HG03280 (cell line): ENCODE measurements around the gene PTPN2.

ENCODE experiments used
- ATAC-seq: cut with Tn5 transposase; IDR thresholded peaks from one replicate; pipeline ENCODE4 v1.9.1; 2021; ENCODE audit warnings: mild to moderate bottlenecking, moderate library complexity; ENCODE audit not compliant: unreplicated experiment

The PTPN2 gene

DNA sequence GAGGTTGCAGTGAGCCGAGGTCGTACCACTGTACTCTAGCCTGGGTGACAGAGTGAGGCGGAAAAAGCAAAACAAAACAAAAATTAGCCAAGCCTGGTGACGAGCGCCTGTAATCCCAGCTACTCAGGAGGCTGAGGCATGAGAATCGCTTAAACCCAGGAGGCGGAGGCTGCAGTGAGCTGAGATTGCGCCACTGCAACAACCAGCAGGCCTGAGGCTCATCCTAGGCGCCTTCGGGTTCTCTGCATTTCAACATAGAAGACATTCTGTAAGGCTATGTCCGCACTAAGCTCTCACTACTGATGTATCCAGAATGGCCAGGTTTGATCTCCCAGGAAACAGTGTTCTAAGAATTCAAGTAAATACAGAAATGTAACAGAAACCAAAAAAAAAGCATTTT lies 23.5 kb downstream of the PTPN2 start:
- no peak for ATAC-seq

DNA sequence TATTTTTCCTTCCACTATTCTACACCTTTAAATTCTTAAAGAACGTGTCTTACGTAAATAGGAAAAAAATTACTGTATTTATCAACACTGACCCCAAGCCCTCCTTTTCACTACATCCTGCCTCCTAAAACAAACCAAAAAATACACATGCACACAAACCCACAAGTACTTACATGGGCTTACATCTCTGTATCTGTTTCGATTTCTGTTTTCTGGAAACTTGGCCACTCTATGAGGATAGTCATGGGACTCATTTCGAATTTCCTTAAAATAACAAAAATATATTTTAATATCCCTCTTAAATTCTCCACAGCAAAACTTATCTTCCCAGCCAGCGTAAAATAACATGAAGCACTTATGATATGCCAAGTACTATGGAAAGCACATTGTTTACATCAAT lies 25.0 kb downstream of the PTPN2 start:
- ATAC-seq: no peak

DNA sequence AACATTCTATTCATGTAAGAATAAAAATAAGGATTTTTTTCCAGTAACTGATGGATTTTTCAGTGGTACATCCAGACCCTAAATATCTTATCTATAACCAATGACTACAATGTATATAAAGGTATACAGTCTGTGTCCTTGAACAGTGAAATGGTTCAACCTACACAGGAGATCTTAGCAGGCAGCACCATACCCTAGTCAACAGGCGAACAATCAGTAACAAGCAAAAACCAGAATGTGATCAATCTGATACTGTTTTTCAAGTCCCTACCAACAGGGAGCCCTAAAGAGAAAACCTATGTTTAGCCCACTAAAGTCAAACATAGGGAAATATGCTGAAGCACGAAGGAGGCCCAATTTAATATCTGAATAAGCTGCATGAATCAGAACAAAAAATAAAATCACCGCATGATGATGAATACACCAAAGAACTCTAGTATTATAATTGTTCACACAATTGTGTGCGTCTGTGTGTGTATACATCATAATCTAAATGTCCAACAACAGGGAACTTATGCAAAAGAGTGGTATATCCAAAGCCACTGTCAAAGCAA lies 26.0 kb downstream of the PTPN2 start:
- no peak for ATAC-seq

DNA sequence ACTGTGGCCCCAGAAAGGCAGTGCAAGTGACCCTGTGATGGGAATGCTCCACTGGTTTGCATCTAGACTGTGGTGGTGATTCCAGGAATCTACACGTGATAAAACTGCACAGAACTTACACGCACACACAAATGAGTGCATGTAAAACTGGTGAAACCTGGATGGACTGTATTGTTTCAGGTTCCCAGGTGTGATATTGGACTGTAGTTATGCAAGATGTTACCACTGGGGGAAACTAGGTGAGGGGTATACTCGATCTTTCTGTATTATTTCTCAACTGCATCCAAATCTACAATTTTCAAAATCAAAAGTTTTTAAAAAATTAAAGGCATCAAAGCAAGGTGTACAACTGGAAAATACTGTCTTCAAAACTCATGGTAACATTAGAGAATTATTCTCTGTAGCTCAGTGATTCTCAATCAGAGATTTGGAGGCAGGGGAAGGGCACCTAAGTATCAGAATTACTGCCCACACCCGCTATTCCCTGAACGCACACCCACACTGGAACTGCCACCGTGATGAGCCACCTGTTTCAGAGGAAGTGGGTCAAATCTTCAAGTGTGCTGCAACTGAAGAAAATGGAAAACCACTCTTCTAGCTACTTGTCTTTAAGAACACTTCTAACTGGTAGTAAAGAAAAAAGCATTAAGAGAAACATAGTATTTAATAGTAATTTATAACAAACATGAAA lies 26.7 kb downstream of the PTPN2 start:
- no peak for ATAC-seq

DNA sequence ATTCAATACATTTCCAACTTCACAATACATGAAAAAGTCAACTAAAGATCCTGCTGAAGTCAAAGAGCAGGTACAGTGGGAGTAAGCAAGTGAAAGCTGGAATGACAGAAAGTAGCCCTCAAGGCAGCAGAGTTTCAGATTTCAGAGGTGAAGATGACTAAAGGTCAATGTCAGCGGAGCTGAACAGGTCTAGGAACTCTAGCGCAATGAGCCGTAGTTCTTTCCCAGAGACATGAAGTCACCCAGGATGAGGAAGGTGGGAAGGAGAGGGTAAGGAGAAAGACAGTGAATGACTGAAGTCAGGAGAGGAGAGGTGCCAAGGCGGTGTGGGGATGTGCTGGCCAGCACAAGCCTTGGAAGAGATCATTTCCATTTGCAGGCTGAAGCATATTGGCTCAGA lies 28.1 kb downstream of the PTPN2 start:
- ATAC-seq: no peak

DNA sequence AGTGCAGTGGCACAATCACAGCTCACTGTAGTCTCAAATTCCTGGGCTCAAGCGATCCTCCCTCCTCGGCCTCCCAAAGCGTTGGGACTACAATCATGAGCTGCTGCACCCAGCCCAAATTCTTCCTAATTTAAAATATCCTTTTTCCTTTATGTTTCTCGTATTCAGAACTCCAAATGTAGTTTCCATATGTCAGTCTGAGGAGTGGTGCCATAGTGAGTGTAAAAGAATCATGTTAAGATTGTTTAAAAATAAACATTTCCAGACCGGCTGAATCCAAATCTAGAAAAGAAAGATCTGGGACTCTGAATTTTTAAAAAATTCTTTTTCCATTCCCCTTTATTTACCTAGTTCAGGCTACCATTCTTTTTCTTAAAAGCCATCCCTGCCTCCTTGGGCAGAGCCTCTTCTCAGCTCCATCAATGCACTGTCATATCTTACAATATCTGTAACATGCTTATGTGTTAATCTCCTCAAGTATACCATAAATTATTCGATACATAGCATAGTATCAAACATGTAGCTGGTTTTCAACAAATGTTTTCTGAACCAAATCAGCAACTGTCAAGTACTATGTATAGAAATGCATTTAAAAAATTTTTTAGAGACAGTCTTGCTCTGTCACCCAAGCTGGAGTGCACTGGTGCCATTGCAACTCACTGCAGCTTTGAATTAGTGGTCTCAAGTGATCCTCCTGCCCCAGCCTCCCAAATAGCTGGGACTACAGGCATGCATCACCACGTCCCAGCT lies 31.3 kb downstream of the PTPN2 start:
- no peak for ATAC-seq

DNA sequence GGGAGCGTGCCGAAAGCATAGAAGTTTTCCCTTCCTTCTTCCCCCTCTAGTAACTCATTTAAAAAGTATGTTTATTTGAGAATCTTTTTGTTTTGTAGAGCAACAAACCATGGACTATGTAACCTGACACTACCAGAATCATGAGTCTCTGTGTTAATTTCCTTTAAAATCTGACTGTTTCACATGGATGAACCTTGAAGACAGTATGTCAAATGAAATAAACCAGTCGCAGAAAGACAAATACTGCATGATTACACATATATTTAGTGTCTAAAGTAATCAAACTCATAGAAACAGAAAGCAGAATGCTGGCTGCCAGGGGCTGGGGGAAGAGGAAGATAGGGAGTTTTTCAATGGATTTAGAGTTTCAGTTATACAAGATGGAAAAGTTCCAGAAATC lies 32.3 kb downstream of the PTPN2 start:
- ATAC-seq: no peak

DNA sequence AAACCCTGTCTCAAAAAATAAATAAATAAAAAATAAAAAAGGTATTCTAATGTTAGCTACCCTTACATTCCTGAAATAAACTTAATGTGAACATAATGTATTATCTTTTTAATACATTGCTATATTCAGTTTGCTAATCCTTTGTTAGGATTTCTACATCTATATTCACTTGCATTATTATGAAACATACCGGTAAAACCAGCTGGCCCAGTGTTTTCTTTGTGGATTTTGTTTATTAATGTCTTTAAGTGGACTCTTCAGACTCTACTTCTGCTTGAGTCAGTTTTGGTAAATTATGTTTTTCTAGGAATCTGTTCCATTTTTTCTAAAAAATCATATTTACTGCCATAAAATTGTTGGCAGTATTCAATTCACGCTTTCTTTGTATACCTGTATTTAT lies 34.5 kb downstream of the PTPN2 start:
- ATAC-seq: no peak

DNA sequence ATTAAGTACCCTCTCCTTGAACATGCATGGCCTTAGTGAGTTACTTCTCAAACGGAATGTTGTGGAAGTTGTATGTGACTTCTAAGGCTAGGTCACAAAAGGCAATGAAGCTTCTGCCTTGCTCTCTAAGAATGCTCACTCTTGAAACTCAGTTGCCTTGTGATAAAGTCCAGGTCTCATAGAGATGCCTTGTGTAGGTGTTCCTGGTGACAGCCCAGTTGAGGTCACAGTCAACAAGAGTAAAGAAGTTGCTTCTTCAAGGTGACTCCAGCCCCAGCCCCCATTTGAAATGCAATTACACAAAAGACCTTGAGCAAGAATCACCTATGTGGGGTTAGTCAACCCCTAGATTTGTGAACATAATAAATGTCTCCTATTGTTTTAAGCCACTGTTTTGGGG lies 35.6 kb downstream of the PTPN2 start:
- ATAC-seq: no peak

DNA sequence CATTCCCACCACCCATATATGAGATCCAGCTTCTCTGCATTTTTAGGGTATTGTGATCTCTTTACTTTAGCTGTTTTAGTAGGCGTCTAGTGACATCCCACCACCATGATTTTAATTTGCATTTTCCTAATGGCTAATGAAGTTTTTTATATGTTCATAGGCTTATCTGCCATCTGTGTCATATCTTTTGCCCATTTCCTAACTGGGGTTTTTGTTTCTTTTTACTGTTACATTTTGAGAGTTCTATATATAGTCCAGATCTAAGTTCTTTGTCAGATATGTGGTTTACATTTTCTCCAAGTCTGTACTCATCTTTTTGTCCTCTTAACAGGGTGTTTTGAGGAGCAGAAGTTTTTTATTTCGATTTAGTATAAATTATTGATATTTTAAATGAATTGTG lies 39.6 kb downstream of the PTPN2 start:
- ATAC-seq: no peak

DNA sequence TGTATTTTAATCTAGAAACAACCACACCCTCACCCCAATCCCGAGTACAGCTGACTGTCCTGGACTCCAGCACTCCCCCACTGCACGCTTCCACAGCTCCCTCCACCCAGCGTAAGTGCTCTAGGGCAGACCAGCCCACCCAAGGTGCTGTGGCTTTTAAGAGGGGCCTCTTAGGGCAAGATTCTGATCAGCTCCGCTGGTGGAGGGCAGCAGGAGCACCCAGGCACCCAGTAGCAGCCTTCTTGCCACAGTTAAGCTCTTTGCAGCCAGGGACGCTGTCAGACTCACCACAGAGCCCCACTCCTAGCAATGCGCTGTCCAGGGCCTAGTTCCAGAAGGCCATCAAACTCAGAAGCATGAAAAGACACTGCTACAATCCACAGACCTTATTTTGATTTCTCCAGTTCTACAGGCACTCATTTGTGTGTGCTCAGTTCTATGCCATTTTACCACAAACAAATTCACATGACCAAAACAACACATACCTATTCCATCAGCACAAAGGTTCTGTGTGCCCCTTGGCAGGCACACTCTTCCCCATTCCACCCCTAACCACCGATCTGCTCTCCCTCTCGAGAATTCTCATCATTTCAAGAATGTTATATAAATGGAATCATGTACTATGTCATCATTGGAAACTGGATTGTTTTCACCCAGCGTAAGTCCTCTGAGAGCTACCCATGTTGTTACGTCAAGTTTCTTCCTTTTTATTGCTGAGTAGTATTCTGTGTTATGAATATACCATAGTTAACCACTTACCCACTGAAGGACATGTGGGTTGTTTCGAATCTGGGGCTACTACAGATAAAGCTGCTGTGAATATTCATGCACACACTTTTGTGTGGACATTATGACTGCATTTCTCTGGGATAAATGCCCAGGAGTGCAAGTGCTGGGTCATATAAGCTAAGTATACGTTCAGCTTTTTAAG lies 40.4 kb downstream of the PTPN2 start:
- no peak for ATAC-seq

DNA sequence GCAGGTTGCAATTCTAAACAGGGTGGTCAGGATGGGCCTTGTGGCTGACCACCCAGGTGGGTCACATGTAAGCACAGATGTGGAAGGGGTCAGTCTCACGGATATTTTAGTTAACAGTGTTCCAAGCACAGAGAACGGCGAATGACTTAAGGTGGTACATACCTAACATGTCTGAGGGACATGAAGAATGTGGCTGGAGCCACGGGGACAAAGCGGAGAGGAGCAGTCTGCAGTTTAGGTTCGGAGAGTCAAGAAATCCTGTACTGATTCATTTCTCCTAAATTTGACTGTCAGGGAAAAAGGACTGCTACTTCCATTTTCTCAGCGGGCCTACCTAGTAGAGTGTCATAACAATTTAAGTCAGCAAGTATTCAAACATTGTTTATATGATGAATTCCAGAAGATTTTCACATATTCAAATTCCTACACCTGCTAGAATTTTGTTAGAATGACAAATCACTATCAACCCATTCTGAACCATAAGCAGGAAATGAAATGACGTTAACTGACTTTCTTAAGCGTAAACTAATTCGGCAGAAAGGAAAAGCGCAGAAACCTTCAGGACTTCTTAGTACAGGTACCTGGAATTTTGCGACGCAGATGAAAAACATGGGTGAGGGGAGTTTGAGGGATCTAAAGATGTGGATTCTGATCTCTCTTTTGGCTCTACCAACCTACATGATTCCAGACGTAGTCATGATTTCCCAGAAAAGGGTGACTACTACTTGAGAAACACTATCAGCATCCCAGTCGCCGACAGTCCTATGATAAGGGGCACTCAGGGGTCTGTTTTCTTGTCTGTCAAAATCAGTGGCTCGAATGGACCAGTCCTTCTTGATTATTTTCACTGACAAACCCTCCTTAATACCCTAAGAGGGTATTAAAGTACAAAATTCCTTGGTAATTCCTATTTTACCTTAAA lies 41.3 kb downstream of the PTPN2 start:
- ATAC-seq: no peak

DNA sequence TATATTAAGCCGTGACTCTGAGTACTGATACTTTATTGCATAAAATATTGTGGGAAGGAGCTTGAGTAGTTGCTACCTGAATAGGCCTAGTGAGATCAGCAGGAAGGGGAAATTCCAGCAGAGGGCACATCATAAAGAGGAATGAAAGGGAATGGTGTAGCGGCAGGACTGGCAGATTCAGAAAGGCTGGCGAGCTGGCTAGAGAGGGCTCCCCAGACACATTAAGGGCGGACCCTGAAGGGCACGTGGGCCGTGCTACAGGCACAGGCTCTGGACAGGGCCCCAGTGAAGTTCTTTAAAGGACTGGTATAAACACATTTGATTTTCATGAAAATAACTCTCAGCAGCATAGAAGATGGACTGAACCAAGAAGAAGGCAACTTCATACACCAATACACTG lies 43.0 kb downstream of the PTPN2 start:
- no peak for ATAC-seq

DNA sequence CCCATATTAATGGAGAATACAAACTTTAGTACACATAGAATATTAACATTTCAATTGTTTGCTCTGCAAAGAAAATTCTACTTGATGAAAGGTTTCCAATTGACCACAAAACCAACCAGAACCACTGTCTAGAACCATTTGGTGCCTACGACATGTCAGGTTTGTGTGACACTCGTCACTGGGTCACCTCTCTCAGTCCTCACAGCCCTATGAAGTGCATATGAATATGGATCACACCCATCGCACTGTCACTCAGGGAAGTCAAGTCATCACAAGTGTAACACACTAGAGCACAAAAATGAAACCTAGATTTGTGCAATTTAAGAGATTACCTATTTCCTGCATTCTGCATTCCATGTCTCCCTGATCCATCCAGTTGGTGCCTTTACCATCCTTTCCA lies 43.7 kb downstream of the PTPN2 start:
- peak; percentile 10 for ATAC-seq

DNA sequence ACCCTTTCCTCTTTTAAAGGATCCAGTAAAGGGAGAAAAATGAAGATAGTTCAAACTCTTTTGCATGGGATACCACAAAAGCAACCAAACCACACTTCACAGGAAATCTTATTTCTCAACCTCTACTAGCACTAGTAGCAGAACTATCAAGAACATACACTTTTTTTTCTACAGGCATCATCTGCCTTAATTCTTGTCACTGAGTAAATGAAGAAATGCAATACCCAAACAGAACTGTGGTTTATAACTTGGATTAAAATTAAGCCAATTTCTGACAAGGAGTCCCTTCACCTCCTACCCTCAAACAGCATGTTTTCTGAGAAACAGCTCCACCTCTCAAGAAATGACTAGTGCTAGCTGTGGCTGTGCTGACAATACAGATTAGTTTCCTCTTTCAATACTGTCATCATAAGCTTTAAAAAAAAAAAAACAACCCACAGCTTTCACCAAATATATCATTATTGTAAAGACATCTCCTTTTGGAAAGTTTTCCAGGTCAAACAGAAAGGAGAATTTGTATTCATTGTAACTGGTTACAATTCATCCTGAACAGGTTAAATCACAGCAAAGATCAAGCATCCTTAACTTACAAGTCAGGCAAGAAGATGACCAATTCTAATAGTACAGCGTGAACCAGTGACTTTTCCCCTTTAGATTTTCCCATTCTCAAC lies 44.4 kb downstream of the PTPN2 start:
- peak; percentile 78 for ATAC-seq

DNA sequence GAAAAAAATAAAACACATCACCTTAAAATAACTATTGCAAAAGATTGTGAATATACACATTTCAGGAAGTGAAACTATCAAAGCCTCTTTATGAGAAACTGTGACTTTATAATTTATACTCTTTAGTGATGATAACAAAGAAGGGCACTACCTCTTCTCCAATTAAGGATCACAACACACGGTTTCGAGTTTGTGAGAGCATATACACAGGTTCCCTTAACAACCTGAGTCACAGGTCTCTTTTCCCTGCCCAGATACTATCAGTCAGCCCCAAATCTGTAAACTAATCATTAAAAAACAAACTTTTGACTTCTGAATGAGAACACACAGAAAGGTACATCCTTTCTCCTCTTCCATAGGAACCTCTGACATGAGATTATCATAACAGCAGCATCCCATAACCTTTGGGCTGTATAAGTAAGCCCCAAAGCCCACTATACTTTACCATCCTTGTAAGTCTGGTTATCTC lies 44.9 kb downstream of the PTPN2 start:
- ATAC-seq: peak; percentile 45

DNA sequence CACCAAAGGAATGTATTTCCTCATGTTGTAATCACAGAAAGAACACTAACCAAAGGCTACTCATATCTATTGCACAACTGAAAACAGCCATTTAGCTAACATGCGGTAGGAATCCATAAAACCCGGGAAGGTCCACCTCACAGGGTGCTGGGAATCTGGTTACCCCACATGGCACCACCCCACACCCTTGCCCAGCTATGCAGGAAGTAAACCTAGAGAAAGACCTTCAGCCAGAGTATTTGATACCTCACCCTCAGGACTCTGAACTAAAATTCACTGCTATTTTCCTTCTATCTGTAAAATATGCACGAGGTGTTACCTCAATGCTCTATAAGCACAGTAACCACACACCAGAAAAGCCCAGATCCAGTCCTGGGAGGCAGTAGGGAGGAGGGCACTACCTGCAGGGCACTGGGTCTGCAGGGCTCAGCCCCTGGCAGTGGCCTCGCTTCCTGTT lies 45.8 kb downstream of the PTPN2 start:
- no peak for ATAC-seq

DNA sequence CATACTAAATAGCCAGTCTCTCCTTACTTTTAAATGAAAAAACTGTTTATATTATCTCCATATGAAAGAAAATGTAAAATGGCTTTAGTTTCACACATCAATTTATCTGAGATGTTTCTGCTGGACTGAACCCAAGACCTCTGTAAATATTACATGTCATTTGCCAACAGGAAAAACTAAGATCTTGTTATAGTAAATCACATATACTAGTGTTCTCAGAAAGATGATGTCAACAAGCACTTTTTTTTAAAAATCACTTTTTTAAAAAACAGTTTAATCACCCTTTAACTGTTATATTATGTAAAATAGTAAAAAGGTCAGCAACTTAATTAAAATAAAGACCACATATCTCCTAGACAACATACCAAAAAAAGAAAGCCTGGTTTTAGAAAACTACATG lies 46.3 kb downstream of the PTPN2 start:
- no peak for ATAC-seq

DNA sequence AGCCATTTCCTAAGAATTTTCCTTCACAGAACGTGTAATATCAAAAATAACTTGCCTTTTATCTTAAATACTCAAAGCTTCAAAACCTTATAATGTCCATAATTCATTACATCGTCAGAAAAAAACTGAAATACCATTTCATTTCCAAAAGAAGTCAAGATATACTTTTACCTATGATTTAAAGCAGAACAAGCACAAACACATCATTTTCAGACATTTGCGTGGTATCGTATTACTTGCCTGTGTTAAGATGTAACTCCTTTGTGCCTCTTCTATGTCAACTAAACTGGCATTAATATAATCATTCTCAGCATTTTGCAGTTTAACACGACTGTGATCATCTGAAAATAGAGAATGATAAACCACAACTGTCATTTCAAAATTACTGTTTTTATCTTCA lies 47.5 kb downstream of the PTPN2 start:
- no peak for ATAC-seq
